HepG2 (cell line): ENCODE measurements around the gene EIF4G1. TPM values are rescaled to one million over a fixed set of nuclear protein-coding genes. Genes with fewer than 3 reads are reported as not detected.

ENCODE experiments used
- ATAC-seq: fragments of 200-7000 bp; cut with Tn5 transposase; 3 replicates; pipeline ENCODE4 v1.9.1; 2020; ENCODE audit warnings: mild to moderate bottlenecking, moderate library complexity
- BruUV-seq: library from RNA; stranded (reverse); fragments of 400-500 nt; replicated peaks from 2 replicates; lab custom pipeline; 2021; lab: Mats Ljungman, UMichigan
- CTCF ChIA-PET: fragments of 300-600 bp; formaldehyde crosslinking; extraction: SDS; loops from one replicate; lab custom pipeline; 2021; ENCODE audit warnings: low total read pairs, inconsistent platforms, low intra/inter-chr PET ratio; lab: Yijun Ruan, JAX
- POLR2A ChIA-PET: fragments of 350-600 bp; sonication (Branson Sonifier 250); formaldehyde crosslinking; loops from one replicate; lab custom pipeline; 2020; ENCODE audit warnings: antibody characterized with exemption, inconsistent platforms; lab: Yijun Ruan, JAX
- DNase-seq: peaks from one replicate; pipeline ENCODE4 v3.0.0-alpha.2; 2015; ENCODE audit warnings: low spot score
- FAIRE-seq: peaks from 3 replicates; lab custom pipeline; 2011; peaks lifted over from hg19 to GRCh38; lab: Jason Lieb, UNC
- H2AFZ ChIP-seq: one replicate; pipeline ENCODE4 v1.6.1; 2011; ENCODE audit warnings: low read length, inconsistent platforms
- H3K27ac ChIP-seq: fragments of 300-600 bp; 3 replicates; pipeline ENCODE4 v1.8.0; 2011; ENCODE audit warnings: mixed run types, mild to moderate bottlenecking, mixed read lengths, low read length, inconsistent platforms; ENCODE audit not compliant: insufficient read depth; ENCODE audit errors: extremely low read length
- H3K27me3 ChIP-seq, 2 experiments: fragments of 200-600 bp in 1 of 2; 2 replicates in 1 of 2; 3 replicates in 1 of 2; pipeline versions ENCODE4 v1.6.0 to v1.8.0; 2011; ENCODE audit warnings: low read length in 2 of 2, mild to moderate bottlenecking in 2 of 2, moderate library complexity in 2 of 2, inconsistent platforms in 1 of 2; ENCODE audit not compliant: insufficient read depth in 2 of 2, control insufficient read depth in 1 of 2
- H3K36me3 ChIP-seq, 2 experiments: fragments of 200-600 bp in 1 of 2; replicated peaks in 1 of 2; 2 replicates in 1 of 2; 3 replicates in 1 of 2; pipeline versions ENCODE4 v1.5.1 to v1.8.0; 2011; ENCODE audit warnings: low read length in 2 of 2, inconsistent platforms in 1 of 2; ENCODE audit not compliant: insufficient read depth in 2 of 2, control insufficient read depth in 1 of 2
- H3K4me1 ChIP-seq: 2 replicates; pipeline ENCODE4 v1.5.1; 2012; ENCODE audit warnings: low read length, inconsistent platforms; ENCODE audit not compliant: insufficient read depth
- H3K4me2 ChIP-seq: 2 replicates; pipeline ENCODE4 v1.6.0; 2011; ENCODE audit warnings: low read depth, low read length, inconsistent platforms
- H3K4me3 ChIP-seq, 3 experiments: fragments of 200-600 bp in 1 of 3; sonication (generic), shearing (Covaris generic) in 1 of 3; replicated peaks in 1 of 3; 2 replicates each; pipeline ENCODE4 v1.5.1; 2011 to 2016; ENCODE audit warnings: low read length in 3 of 3, inconsistent platforms in 2 of 3, low read depth in 2 of 3, mild to moderate bottlenecking in 2 of 3, control low read depth in 1 of 3, mixed read lengths in 1 of 3; ENCODE audit not compliant: insufficient read depth in 1 of 3
- H3K79me2 ChIP-seq: one replicate; pipeline ENCODE4 v1.6.1; 2011; ENCODE audit warnings: low read length, inconsistent platforms; ENCODE audit not compliant: insufficient read depth
- H3K9ac ChIP-seq: 2 replicates; pipeline ENCODE4 v1.6.0; 2011; ENCODE audit warnings: mild to moderate bottlenecking, low read depth, low read length, inconsistent platforms; ENCODE audit not compliant: insufficient read depth
- H3K9me3 ChIP-seq: 2 replicates; pipeline ENCODE4 v1.5.1; 2012; ENCODE audit warnings: mild to moderate bottlenecking, low read length
- H4K20me1 ChIP-seq: 2 replicates; pipeline ENCODE4 v1.6.0; 2011; ENCODE audit warnings: inconsistent platforms, mild to moderate bottlenecking, low read length, moderate library complexity; ENCODE audit not compliant: insufficient read depth
- CREB1 ChIP-seq, 2 experiments: fragments of 450-650 bp in 1 of 2; IDR thresholded peaks; 2 replicates each; pipeline ENCODE4 v1.6.1; 2016 to 2017; ENCODE audit warnings: control low read depth in 1 of 2, mild to moderate bottlenecking in 1 of 2, missing compliant biosample characterization in 1 of 2, missing genetic modification characterization in 1 of 2
- GABPB1 ChIP-seq: IDR thresholded peaks from 2 replicates; pipeline ENCODE4 v1.6.1; 2016; ENCODE audit warnings: mild to moderate bottlenecking, missing genetic modification reagents, moderate library complexity, missing compliant biosample characterization
- GLI4 ChIP-seq: sonication (generic); formaldehyde crosslinking; IDR thresholded peaks from 2 replicates; pipeline ENCODE4 v1.5.1; 2020; ENCODE audit warnings: missing genetic modification reagents, mild to moderate bottlenecking, moderate library complexity, borderline replicate concordance
- MED1 ChIP-seq: sonication (generic); formaldehyde crosslinking; IDR thresholded peaks from 2 replicates; pipeline ENCODE4 v1.4.0; 2020; ENCODE audit warnings: missing genetic modification reagents
- POLR2A ChIP-seq, 2 experiments: IDR thresholded peaks; 2 replicates each; pipeline ENCODE4 v1.6.1; 2011; ENCODE audit warnings: low read depth in 2 of 2, low read length in 2 of 2, mild to moderate bottlenecking in 1 of 2, moderate library complexity in 1 of 2; ENCODE audit not compliant: insufficient read depth in 1 of 2
- XRCC5 ChIP-seq: fragments of 200-400 bp; formaldehyde crosslinking; optimal IDR thresholded peaks from 2 replicates; pipeline ENCODE3; 2017; ENCODE audit warnings: mild to moderate bottlenecking, low read length
- ZFY ChIP-seq: sonication (generic); formaldehyde crosslinking; IDR thresholded peaks from 2 replicates; pipeline ENCODE4 v1.4.0; 2020; ENCODE audit warnings: missing genetic modification reagents
- ZNF354B ChIP-seq: sonication (generic); formaldehyde crosslinking; IDR thresholded peaks from 2 replicates; pipeline ENCODE4 v1.8.0; 2022; ENCODE audit warnings: mild to moderate bottlenecking, missing genetic modification reagents
- ZNF672 ChIP-seq: sonication (generic); formaldehyde crosslinking; IDR thresholded peaks from 2 replicates; pipeline ENCODE4 v1.8.1; 2022; ENCODE audit warnings: missing genetic modification reagents
- ZSCAN25 ChIP-seq: sonication (generic); formaldehyde crosslinking; IDR thresholded peaks from 2 replicates; pipeline ENCODE4 v1.8.0; 2022; ENCODE audit warnings: mild to moderate bottlenecking, missing genetic modification reagents
- WGBS: methylation state at CpG from one replicate; pipeline ENCODE4 v1.1.6; 2017; ENCODE audit warnings: low lambda C conversion rate; 5-methylcytosine and 5-hydroxymethylcytosine counted together
- in situ Hi-C: cut with HindIII; loops from 2 replicates; pipeline ENCODE4 v1.10.0; 2017; ENCODE audit warnings: low pct_unique_long_range_greater_than_20kb; ENCODE audit not compliant: extremely low pct_ligation_motif_present
- intact Hi-C: fragments of 100-400 bp; cut with micrococcal nuclease; formaldehyde crosslinking; loops from one replicate; pipeline ENCODE4 v1.10.0; 2022; ENCODE audit not compliant: unreplicated experiment
- polyA plus RNA-seq, 8 experiments: library from polyadenylated mRNA; depleted of rRNA in 3 of 8; stranded (reverse) in 7 of 8; unstranded in 1 of 8; fragments of >200 nt; fragmentation: Illumina TruSeq in 4 of 8; extraction: Trizol in 4 of 8; gene quantifications; 2 replicates each; pipeline versions ENCODE4 v1.2.1 to v1.2.3, GENCODE V29; 2011 to 2016; ENCODE audit warnings: low read depth in 4 of 8, missing spikeins in 1 of 8, mixed read lengths in 1 of 8; ENCODE audit not compliant: insufficient read depth in 1 of 8
- total RNA-seq, 5 experiments: library from RNA; depleted of rRNA; stranded (reverse); fragments of >200 nt; fragmentation: Illumina TruSeq; extraction: Trizol; gene quantifications; 2 replicates each; pipeline ENCODE4 v1.2.3, GENCODE V29; 2016; ENCODE audit warnings: low read depth in 1 of 5
- TF ChIP-seq, protein P1 (sequence below): sonication (generic); formaldehyde crosslinking; IDR thresholded peaks from 2 replicates; pipeline ENCODE4 v1.4.0; 2020; ENCODE audit warnings: missing genetic modification reagents
- TF ChIP-seq, protein P2 (sequence below): sonication (generic); formaldehyde crosslinking; IDR thresholded peaks from 2 replicates; pipeline ENCODE4 v1.5.1; 2020; ENCODE audit warnings: mild to moderate bottlenecking, missing genetic modification reagents
- TF ChIP-seq, protein P3 (sequence below): sonication (generic); formaldehyde crosslinking; IDR thresholded peaks from 2 replicates; pipeline ENCODE4 v1.4.0; 2020; ENCODE audit warnings: missing genetic modification reagents
- TF ChIP-seq, protein P4 (sequence below), 2 experiments: sonication (generic) in 1 of 2; formaldehyde crosslinking in 1 of 2; IDR thresholded peaks; 2 replicates each; pipeline versions ENCODE4 v1.4.0 to v1.6.1; 2018 to 2020; ENCODE audit warnings: missing genetic modification reagents in 2 of 2, borderline replicate concordance in 1 of 2, low read depth in 1 of 2, mild to moderate bottlenecking in 1 of 2, missing biosample characterization in 1 of 2

The EIF4G1 gene
- total and polyA plus RNA-seq, 2 of the 13 experiments (the other 11 are each of a cell fraction or from before 2014, with no cell fraction given) = 208 to 213 TPM

DNA sequence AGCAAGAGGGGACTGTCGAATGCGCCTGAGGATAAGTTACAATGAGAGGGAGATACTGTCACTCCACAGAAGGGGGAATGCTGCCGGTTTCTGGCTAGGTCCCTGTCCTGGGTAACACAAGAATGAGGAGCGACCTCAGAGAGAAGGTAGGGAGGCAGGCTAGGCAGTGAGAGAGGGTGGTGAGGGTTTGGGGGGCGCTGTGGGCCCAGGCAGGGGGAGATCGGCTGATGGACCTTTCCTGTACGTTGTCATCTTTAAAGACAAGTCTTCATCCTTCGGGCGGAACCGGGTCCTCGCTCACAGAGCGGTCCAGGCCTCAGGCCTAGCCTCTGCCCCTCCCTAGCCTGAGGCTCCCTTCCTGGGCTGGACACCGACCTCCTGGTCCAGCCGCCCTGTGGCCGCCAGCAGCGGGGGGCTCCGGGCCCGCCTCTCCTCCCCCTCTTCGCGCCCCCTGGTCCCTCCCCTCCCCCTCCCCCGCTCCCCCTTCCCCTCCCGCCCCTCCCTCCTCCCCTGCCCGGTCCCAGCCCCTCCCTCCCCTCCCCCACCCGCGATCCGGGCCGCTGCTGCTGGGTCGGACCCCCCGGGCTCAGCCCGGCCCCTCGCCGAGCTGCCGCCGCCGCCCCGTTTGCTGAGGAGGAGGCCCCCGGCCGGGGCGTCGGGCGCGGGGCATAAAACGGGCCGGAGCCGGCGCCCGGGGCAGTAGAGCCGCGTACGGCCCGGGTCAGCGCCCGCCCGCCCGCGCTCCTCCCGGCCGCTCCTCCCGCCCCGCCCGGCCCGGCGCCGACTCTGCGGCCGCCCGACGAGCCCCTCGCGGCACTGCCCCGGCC lies 65.2 kb downstream of the EIF4G1 start, which contains the start of gene CHRD:
CHRD (plus strand) TSS at position 697 of the 827 bp plus-strand sequence. CDS start 265 bp downstream, outside the sequence.
- Histone ChIP-seq H2AFZ (no peak within 1 kb of the TSS), H3K27ac (peak within 1 kb of the TSS; percentile 90), H3K9me3 (no peaks in the 10 kb centered on the region), H3K4me3 (peak within 1 kb of the TSS; percentile 79 to 90 (median 90)), H3K36me3 (peaks cover 10 to 27% of the 10 kb centered on the region in 2 experiments; a peak in 4 of 5 replicates), H4K20me1 (0 out of 2 replicates have a peak, but pooled peaks cover 3% of the 10 kb centered on the region), H3K4me2 (peak within 1 kb of the TSS; percentile 97), H3K4me1 (peaks cover 27% of the 10 kb centered on the region), H3K79me2 (peaks cover 25% of the 10 kb centered on the region), H3K27me3 (no peaks in the 10 kb centered on the region; a peak in 1 of 5 replicates), H3K9ac (peak within 1 kb of the TSS; percentile 83)
- WGBS = 2% methylated on average over 22 of the region's 71 CpGs
- ATAC-seq (peak; percentile 51), FAIRE-seq (no peak), DNase-seq (no peak)
- ChIA-PET POLR2A (interaction anchor here (1.0 to 2.2 kb wide), 6 partner anchors 8 to 34 kb away, joined by 4 to 14 read pairs (median 5); partner anchors contain the start of genes CLCN2 and POLR2H), CTCF (no interaction called here)
- BruUV-seq = no TSS peak
- in situ Hi-C loops = loop anchor here (10.0 kb wide), 2 partner anchors 85 to 135 kb away; no protein-coding TSS in a partner anchor
- intact Hi-C loops = loop anchor here (2.0 kb wide), 1 partner anchor 37 kb away; no protein-coding TSS in a partner anchor
- TF ChIP-seq, protein P1, sequence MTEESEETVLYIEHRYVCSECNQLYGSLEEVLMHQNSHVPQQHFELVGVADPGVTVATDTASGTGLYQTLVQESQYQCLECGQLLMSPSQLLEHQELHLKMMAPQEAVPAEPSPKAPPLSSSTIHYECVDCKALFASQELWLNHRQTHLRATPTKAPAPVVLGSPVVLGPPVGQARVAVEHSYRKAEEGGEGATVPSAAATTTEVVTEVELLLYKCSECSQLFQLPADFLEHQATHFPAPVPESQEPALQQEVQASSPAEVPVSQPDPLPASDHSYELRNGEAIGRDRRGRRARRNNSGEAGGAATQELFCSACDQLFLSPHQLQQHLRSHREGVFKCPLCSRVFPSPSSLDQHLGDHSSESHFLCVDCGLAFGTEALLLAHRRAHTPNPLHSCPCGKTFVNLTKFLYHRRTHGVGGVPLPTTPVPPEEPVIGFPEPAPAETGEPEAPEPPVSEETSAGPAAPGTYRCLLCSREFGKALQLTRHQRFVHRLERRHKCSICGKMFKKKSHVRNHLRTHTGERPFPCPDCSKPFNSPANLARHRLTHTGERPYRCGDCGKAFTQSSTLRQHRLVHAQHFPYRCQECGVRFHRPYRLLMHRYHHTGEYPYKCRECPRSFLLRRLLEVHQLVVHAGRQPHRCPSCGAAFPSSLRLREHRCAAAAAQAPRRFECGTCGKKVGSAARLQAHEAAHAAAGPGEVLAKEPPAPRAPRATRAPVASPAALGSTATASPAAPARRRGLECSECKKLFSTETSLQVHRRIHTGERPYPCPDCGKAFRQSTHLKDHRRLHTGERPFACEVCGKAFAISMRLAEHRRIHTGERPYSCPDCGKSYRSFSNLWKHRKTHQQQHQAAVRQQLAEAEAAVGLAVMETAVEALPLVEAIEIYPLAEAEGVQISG = peak; percentile 48; the same call in 1 of the 2 replicates
- peak in 1 of 2 experiments; percentile 35; a peak in 3 of 4 replicates for TF ChIP-seq POLR2A (IDR thresholded peaks at IDR 0.05; ENCODE audit: insufficient read depth in 1 of 2, low read depth in 2 of 2, low read length in 2 of 2)
- peak; percentile 47 for TF ChIP-seq GABPB1 (CRISPR knock-in tag)
- TF ChIP-seq ZFY = peak; percentile 78
- TF ChIP-seq, protein P2, sequence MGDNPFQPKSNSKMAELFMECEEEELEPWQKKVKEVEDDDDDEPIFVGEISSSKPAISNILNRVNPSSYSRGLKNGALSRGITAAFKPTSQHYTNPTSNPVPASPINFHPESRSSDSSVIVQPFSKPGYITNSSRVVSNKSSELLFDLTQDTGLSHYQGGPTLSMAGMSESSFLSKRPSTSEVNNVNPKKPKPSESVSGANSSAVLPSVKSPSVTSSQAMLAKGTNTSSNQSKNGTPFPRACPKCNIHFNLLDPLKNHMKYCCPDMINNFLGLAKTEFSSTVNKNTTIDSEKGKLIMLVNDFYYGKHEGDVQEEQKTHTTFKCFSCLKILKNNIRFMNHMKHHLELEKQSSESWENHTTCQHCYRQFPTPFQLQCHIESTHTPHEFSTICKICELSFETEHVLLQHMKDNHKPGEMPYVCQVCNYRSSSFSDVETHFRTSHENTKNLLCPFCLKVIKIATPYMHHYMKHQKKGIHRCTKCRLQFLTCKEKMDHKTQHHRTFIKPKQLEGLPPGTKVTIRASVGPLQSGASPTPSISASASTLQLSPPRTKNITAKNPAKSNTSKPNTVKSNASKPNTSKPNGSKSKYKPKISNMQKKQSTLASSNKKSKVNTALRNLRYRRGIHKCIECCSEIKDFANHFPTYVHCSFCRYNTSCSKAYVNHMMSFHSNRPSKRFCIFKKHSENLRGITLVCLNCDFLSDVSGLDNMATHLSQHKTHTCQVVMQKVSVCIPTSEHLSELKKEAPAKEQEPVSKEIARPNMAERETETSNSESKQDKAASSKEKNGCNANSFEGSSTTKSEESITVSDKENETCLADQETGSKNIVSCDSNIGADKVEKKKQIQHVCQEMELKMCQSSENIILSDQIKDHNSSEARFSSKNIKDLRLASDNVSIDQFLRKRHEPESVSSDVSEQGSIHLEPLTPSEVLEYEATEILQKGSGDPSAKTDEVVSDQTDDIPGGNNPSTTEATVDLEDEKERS = no peak
- TF ChIP-seq ZNF672 (CRISPR knock-in tag) = no peak
- no peak for TF ChIP-seq CREB1 (IDR thresholded peaks at IDR 0.05)
- TF ChIP-seq CREB1 (CRISPR knock-in tag; IDR thresholded peaks at IDR 0.05) = no peak
- 0 out of 2 replicates have a peak, but pooled peaks have one; percentile 28 for TF ChIP-seq MED1 (CRISPR knock-in tag)
- TF ChIP-seq, protein P3, sequence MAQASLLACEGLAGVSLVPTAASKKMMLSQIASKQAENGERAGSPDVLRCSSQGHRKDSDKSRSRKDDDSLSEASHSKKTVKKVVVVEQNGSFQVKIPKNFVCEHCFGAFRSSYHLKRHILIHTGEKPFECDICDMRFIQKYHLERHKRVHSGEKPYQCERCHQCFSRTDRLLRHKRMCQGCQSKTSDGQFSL (CRISPR knock-in tag) = peak; percentile 28; the same call in 1 of the 2 replicates
- peak; percentile 14 for TF ChIP-seq XRCC5
- TF ChIP-seq GLI4 (CRISPR knock-in tag) = 0 out of 2 replicates have a peak, but pooled peaks have one; percentile 11
- TF ChIP-seq, protein P4, sequence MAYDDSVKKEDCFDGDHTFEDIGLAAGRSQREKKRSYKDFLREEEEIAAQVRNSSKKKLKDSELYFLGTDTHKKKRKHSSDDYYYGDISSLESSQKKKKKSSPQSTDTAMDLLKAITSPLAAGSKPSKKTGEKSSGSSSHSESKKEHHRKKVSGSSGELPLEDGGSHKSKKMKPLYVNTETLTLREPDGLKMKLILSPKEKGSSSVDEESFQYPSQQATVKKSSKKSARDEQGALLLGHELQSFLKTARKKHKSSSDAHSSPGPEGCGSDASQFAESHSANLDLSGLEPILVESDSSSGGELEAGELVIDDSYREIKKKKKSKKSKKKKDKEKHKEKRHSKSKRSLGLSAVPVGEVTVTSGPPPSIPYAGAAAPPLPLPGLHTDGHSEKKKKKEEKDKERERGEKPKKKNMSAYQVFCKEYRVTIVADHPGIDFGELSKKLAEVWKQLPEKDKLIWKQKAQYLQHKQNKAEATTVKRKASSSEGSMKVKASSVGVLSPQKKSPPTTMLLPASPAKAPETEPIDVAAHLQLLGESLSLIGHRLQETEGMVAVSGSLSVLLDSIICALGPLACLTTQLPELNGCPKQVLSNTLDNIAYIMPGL (CRISPR knock-in tag; IDR thresholded peaks at IDR 0.05; ENCODE audit: borderline replicate concordance in 1 of 2, low read depth in 1 of 2) = 0 out of 4 replicates have a peak, but pooled peaks have one; percentile 21 to 23
- TF ChIP-seq ZSCAN25 (CRISPR knock-in tag) = peak; percentile 66; the same call in 1 of the 2 replicates
- no peak for TF ChIP-seq ZNF354B (CRISPR knock-in tag)
